HPDE6-E6E7 (cell line): ENCODE measurements around the gene OR4D11.
A peak's percentile ranks its signal among the peaks of the same experiment; 100 is the strongest.

Source experiments
- DNase-seq: peaks from one replicate; pipeline ENCODE4 v3.0.0; 2011; ENCODE audit warnings: missing footprints; ENCODE audit errors: extremely low spot score

Gene OR4D11

GRCh38 chr11:59548309-59548656 lies 44.9 kb downstream of the OR4D11 start:
- DNase-seq: no peak

DNA sequence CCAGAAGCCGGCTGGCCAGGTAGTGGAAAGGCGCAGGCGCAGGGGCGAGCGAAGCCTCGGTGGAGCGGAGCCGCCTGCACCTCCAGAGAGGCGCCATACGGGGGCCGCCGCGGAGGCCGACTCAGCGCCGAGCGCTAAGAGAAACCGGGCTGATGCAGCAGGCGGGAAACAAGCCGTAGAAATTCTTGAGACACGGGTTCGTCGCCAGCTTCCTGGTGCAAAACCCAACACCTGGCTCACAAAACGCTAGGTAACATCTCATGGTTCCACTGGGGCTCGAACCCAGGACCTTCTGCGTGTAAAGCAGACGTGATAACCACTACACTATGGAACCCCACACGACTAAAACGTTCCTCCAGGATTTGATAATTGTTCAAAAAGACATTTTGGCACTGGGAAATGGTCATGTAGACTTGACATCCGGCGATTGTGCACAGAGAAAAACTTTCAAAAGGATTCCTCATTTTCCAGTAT lies 47.0 kb downstream of the OR4D11 start:
- peak; percentile 58 for DNase-seq

- DNase-seq: no peak
Observed at GRCh38 chr11:59550842-59551658, 47.7 kb downstream of the OR4D11 start.

DNA sequence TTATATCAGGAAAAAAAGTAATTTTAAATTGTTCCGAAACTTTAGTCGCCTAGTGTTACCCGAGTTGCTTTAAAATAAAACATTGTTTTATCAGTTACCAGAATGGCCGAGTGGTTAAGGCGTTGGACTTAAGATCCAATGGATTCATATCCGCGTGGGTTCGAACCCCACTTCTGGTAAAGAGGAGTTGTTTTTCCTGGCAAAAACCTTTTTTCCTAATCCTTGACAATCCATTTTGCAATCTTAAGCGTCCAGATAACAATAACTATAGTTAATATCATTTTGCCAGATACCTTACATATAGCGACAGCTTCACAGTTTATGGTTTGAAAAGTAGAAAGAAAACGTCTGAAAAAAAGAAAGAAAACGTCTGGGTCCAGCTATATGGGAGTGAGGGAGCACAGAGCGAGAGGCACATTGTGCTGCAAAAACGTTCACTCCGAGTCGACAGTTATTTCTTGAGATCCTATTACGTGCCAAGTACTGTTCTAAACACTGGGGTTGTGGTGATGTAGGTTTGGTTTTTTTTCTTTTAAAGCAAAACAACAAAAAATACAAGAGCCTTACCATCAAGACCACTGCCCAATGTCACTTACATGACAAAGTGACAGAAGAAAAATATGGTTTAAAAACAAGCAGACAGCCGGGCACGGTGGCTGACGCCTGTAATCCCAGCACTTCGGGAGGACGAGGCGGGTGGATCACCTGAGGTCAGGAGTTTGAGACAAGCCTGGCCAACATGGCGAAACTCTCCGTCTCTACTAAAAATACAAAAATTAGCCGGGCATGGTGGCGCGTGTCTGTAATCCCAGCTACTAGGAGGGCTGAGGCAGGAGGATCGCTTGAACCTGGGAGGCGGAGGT lies 48.5 kb downstream of the OR4D11 start:
- DNase-seq: no peak

- no peak for DNase-seq
Observed at GRCh38 chr11:59552844-59553243, 49.5 kb downstream of the OR4D11 start.

DNA sequence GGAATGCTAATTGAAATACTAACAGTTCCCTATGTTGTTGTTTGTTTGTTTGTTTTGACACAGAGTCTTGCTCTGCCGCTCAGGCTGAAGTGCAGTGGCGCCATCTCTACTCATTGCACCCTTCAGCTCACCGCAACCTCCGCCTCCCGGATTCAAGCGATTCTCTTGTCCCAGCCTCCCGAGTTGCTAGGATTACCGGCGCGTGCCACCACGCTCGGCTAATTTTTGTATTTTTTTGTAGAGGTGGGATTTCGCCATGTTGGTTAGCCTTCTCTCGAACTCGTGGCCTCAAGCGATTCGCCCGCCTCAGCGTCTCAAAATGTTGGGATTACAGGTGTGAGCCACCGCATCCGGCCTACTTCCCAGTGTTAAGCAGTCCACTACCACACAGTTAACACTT lies 49.9 kb downstream of the OR4D11 start:
- DNase-seq: no peak
